AG09309 (cell line): ENCODE results near the gene MAP3K4.

Experiments used
- DNase-seq: peaks from one replicate; pipeline ENCODE4 v3.0.0-alpha.2; 2010; ENCODE audit warnings: low read depth
- H3K4me3 ChIP-seq: 2 replicates; pipeline ENCODE4 v1.5.1; 2011; ENCODE audit warnings: mild to moderate bottlenecking, low read depth, low read length, moderate library complexity; ENCODE audit not compliant: control insufficient read depth
- TF ChIP-seq, protein P1 (sequence below): IDR thresholded peaks from 2 replicates; pipeline ENCODE4 v1.5.1; 2011; ENCODE audit warnings: mild to moderate bottlenecking, low read depth, low read length, inconsistent platforms; ENCODE audit not compliant: insufficient read depth, control insufficient read depth; ENCODE audit errors: missing control alignments

Gene MAP3K4

DNA sequence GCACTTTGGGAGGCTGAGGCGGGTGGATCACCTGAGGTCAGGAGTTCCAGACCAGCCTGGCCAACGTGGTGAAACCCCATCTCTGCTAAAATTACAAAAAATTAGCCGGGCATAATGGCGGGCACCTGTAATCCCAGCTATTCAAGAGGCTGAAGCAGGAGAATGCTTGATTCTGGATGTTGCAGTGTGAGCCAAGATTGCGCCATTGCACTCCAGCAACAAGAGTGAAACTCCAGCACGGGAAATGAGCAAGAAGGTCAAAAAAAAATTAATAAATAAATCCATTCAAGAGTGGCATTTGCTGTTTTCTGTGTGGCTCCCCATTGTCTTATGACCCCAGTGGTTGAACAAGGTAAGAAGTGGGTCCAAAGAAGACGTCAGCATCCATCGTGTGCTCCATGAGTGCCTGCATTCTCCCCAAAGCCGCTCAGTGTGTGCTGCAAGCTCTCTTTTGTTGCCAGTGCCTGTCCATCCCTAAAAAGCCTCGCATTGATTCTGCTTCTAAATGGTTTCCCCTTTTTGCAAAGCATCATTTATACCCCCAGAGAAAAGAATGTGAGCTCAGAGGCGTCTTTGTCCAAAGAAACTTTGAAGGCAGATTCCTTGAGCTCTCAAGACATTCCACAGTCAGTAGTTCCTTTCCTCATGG, 38.8 kb upstream of the MAP3K4 start:
- H3K4me3 ChIP-seq: no peak overlapping the region
- TF ChIP-seq, protein P1, sequence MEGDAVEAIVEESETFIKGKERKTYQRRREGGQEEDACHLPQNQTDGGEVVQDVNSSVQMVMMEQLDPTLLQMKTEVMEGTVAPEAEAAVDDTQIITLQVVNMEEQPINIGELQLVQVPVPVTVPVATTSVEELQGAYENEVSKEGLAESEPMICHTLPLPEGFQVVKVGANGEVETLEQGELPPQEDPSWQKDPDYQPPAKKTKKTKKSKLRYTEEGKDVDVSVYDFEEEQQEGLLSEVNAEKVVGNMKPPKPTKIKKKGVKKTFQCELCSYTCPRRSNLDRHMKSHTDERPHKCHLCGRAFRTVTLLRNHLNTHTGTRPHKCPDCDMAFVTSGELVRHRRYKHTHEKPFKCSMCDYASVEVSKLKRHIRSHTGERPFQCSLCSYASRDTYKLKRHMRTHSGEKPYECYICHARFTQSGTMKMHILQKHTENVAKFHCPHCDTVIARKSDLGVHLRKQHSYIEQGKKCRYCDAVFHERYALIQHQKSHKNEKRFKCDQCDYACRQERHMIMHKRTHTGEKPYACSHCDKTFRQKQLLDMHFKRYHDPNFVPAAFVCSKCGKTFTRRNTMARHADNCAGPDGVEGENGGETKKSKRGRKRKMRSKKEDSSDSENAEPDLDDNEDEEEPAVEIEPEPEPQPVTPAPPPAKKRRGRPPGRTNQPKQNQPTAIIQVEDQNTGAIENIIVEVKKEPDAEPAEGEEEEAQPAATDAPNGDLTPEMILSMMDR: no peak
- no peak for DNase-seq

DNA sequence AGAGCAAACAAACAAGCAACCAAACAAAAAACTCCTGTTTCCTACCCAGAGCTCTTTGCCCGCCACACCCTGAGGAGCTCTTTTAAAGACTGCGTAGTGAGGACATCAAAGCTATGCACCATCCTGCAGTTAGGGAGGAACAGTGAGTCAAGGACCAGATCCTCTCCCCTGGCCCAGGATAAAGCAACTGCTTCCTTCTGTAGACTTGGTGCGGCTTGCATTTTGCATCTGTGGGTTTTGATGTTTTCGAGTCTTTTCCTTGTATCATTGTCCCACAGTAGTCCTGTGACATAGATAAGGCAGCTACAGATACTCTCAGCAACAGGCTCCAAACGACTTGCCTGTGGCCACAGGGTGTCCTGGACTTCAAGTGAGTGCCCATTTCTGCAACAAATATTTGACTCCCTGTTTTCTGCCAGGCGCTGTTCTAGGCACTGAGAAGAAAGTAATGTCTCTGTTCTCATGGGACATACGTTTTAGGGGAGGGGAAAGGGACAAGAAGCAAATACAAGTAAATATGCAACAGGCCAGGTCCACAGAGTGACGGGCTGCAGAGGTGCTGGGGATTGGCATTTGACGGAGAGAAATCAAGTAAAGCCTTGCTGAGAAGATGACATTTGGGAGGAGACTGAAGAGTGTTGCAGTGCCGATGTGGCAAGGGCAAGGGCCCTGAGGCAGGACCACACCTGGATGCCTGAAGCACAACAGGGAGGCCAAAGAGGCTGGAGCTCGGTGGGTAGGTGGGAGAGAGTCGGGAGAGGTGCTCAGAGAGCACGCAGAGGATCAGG, 35.9 kb upstream of the MAP3K4 start:
- DNase-seq: no peak
- no peak overlapping the region for H3K4me3 ChIP-seq
- TF ChIP-seq, protein P1: no peak

- no peak for DNase-seq
- TF ChIP-seq, protein P1: no peak
- H3K4me3 ChIP-seq: no peak overlapping the region
Observed at GRCh38 chr6:160956300-160957035, 35.1 kb upstream of the MAP3K4 start.

- H3K4me3 ChIP-seq: no peak overlapping the region
- no peak for DNase-seq
- TF ChIP-seq, protein P1: no peak
Observed at GRCh38 chr6:160959726-160960435, 31.7 kb upstream of the MAP3K4 start.

DNA sequence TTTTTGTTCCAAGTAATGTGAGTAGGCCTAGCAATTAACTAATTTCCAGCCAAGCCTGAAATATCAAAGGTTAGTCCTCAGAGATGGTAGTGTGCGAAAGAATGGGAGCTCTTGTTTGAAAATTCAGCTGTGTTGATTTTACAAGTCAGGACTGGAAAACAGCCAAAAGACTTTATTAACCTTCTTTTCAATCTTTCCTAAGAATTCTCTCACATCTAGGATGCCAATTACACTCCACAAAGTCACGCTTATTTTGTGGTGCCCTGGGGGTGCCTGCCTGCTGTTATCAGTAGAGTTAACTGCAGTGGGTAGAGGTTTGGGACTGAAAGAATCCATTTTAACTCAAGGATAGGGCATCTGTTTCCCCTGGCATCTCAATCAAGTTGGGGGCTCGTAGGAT, 30.7 kb upstream of the MAP3K4 start:
- TF ChIP-seq, protein P1: no peak
- H3K4me3 ChIP-seq: no peak overlapping the region
- DNase-seq: no peak
